SK-N-MC (cell line): ENCODE results near the gene RPS16.

Source experiments
- DNase-seq: peaks from one replicate; pipeline ENCODE4 v3.0.0-alpha.2; 2011; ENCODE audit warnings: low read depth, low spot score
- H3K27ac ChIP-seq: fragments of 200-600 bp; sonication (generic); 2 replicates; pipeline ENCODE4 v1.5.1; 2016; ENCODE audit warnings: mixed run types
- H3K36me3 ChIP-seq: fragments of 200-600 bp; sonication (generic); 2 replicates; pipeline ENCODE4 v1.6.1; 2017; ENCODE audit warnings: antibody characterized with exemption, low read length, mixed read lengths; ENCODE audit not compliant: insufficient read depth
- H3K4me3 ChIP-seq: fragments of 200-600 bp; sonication (generic); 2 replicates; pipeline ENCODE4 v1.5.1; 2016
- H3K9ac ChIP-seq: fragments of 200-600 bp; sonication (generic); 2 replicates; pipeline ENCODE4 v1.8.0; 2017; ENCODE audit warnings: mixed run types, mixed read lengths; ENCODE audit not compliant: insufficient read length
- H3K9me3 ChIP-seq: fragments of 200-600 bp; sonication (generic); 2 replicates; pipeline ENCODE4 v1.6.1; 2017; ENCODE audit warnings: low read depth, mild to moderate bottlenecking, antibody characterized with exemption, low read length, moderate library complexity, mixed read lengths
- EZH2 ChIP-seq: fragments of 200-600 bp; sonication (generic); IDR thresholded peaks from one replicate; pipeline ENCODE4 v1.6.1; 2017; ENCODE audit warnings: antibody characterized with exemption
- FOXP2 ChIP-seq: optimal IDR thresholded peaks from 2 replicates; pipeline ENCODE3; 2011; ENCODE audit warnings: mild to moderate bottlenecking, moderate library complexity; ENCODE audit not compliant: insufficient read depth; ENCODE audit errors: extremely low read length, control extremely low read depth
- POLR2AphosphoS5 ChIP-seq: IDR thresholded peaks from 2 replicates; pipeline ENCODE4 v1.6.1; 2012; ENCODE audit warnings: mild to moderate bottlenecking, low read depth, low read length, borderline replicate concordance

The RPS16 gene

DNA sequence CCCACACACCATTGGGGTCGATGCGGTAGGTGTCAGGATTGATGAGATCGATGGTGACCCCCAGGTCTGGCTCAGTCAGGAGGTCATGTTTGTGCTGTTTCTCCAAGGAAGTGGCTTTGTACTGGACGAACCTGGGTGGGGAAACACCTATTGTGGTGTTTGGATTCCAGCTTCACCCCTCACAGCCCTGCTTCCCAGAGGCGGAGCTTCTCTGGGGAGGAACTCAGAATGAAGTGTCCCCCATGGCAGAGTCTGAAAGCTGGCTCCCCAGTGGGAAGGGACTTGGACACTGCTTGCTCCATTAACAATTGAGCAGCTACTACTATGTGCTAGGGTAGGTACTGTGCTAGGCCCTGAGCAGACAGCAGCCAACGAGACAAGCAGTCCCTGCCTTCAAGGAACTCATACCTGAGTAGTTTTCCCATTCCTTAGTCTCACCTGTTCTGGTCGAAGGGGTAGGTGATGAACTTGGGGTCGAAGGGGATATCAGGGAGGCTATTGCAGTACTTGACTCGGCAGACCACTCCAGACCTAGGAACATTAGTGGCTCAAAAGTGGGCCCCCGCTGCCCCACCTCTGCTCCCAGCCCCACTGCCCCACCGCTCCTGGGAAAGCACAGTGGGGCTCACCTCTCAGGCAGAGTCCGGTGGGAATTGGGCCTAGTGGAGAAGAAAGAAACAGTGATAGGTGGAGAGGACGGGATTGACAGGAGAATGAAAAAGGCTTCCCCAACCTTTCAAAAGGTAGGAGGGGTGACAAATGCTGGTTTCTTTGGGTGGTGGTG lies 45.9 kb downstream of the RPS16 start:
- Histone ChIP-seq H3K4me3 (peak overlapping the region; percentile 96), H3K9me3 (no peaks in the 10 kb centered on the region), H3K27ac (no peak overlapping the region), H3K9ac (peak overlapping the region; percentile 97), H3K36me3 (peaks cover 45% of the 10 kb centered on the region)
- DNase-seq = no peak
- TF ChIP-seq EZH2 (no peak), FOXP2 (no peak), POLR2AphosphoS5 (no peak; the same call in 1 of the 2 replicates)

DNA sequence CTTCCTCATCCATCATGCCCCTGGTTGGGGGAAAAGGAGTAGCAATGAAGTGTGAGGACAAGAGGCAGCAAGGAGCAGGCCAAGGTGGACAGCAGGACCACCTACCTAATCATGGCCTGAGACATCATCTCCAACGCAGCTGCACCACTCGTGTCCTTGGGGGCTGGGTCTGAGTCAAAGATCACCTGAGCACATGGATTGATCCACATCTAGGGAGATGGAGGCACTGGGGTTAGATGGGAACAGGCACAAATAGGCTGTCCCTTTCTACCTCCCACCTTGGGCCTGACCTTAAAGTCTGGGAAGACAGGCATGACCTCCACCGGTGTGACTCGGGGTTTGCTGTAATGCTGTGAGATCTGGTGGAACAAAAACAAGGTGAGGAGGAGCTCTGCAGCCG lies 47.1 kb downstream of the RPS16 start:
- Histone ChIP-seq H3K36me3 (peaks cover 52% of the 10 kb centered on the region), H3K4me3 (no peak overlapping the region), H3K9me3 (no peaks in the 10 kb centered on the region), H3K9ac (no peak overlapping the region), H3K27ac (no peak overlapping the region)
- TF ChIP-seq EZH2 (no peak), POLR2AphosphoS5 (no peak), FOXP2 (no peak)
- DNase-seq = no peak

DNA sequence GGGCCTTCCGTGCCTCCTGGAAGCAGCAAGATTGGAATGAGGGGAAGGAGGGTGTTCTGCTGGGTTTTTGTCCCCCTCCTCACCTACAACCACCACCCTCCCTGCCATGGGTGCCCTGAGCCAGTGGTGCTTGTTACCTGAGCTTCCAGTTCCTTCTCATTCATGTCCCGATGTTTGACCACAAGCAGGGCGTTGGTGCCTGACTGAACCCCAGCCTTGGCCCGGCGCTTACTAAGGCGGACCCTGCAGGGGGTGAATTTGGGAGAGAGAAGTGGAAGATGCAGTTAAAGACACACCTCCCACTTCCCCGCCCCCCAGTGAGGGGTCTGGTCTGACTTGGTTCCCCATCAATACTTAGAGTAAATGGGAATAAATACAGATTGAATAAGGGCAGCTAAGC lies 49.2 kb downstream of the RPS16 start:
- no peak for DNase-seq
- H3K27ac ChIP-seq = no peak overlapping the region
- no peaks in the 10 kb centered on the region for H3K9me3 ChIP-seq
- no peak overlapping the region for H3K4me3 ChIP-seq
- no peak overlapping the region for H3K9ac ChIP-seq
- H3K36me3 ChIP-seq = peaks cover 68% of the 10 kb centered on the region
- TF ChIP-seq EZH2 (no peak), POLR2AphosphoS5 (no peak), FOXP2 (no peak)

DNA sequence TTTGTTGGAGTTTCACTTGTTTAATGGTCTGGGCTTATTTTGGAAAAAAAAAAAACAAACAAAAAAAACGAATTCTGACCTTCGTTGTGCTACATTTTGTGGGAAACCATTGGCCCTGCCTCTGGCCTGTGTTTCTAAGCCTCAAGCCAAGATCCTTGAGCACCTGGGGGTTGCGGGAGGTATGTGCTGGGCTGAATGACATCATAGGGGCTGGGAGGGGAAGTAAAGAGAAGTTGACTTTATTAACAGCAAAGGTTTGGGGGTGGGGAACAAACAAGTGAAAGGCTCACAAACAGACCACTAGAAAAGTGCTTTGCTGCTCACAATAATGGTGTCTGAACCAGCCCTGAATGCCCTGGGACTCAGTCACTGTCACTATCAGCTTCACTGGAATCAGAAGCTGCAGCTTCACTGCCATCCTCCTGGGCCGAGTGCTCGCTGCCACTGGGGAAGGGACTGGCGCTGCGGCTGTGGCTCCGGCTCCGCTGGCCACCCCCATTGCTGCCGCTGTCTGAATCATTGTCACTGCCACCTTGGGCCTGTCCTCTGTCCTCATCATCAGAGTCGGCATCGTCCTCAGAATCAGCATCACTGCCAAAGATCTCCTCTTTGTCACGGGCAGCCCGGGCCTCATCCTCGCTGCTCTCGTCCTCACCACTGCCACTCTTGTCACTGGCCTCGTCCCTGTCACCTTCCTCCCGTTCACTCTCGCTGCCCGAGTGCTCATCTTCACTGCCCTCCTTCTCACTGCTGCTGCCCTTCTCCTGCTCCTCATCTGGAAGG lies 49.9 kb downstream of the RPS16 start:
- DNase-seq = no peak
- no peak for TF ChIP-seq POLR2AphosphoS5
- TF ChIP-seq EZH2 = no peak
- TF ChIP-seq FOXP2 = no peak
- Histone ChIP-seq H3K4me3 (no peak overlapping the region), H3K36me3 (peaks cover 75% of the 10 kb centered on the region), H3K27ac (no peak overlapping the region), H3K9ac (no peak overlapping the region), H3K9me3 (no peaks in the 10 kb centered on the region)

DNA sequence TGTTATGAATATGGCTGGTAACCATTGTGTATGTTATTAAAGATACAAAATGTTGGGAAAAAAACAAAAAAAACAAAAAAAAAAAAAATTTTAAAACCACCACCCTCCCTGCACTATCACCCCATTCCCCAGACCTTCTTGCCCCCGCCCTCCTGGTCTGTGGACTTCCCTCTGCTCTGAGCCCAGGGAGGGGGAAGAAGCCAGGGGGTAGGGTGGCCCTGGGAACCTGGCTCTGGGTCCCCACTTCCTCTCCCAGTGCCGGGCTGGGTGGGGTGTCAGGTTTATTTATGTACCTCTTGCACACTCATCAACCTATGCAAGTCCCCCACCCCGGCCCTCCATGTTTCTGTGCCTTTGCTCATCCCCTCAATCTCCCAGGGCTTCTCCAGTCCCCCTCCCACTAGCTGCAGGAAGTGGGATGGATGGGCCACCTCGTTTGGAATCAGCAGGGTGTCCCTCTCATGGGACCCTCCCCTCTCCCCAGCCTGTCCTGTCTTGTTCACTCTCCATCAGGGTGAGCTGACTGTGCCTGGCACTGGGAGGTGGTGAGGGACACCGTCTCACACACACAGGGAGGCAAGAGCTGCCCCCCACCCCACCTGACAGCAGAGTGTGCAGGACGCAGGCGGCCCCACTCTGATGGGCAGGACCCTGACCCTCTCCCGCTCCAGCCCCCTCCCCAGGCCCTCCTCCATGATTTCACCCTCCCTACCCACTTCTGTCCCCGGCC lies 50.7 kb downstream of the RPS16 start:
- H3K4me3 ChIP-seq = no peak overlapping the region
- H3K9me3 ChIP-seq = no peaks in the 10 kb centered on the region
- H3K36me3 ChIP-seq = peaks cover 81% of the 10 kb centered on the region
- no peak for TF ChIP-seq EZH2
- peak; percentile 11; the same call in 1 of the 2 replicates for TF ChIP-seq POLR2AphosphoS5
- no peak for DNase-seq
- no peak overlapping the region for H3K27ac ChIP-seq
- no peak overlapping the region for H3K9ac ChIP-seq
